HL-60 (cell line): Measurements from ENCODE around the gene GABRB3.

Source experiments
- DNase-seq, 2 experiments: peaks; one replicate each; pipeline ENCODE4 v3.0.0-alpha.2; 2010 to 2020; ENCODE audit warnings: low read depth in 1 of 2, low spot score in 1 of 2
- H3K27ac ChIP-seq: fragments of 250-450 bp; sonication (Bioruptor Pico); replicated peaks from 2 replicates; pipeline ENCODE4 v1.5.1; 2020; ENCODE audit warnings: mild to moderate bottlenecking, moderate library complexity
- H3K27me3 ChIP-seq: fragments of 250-450 bp; sonication (Bioruptor Pico); 2 replicates; pipeline ENCODE4 v1.5.1; 2021; ENCODE audit warnings: mild to moderate bottlenecking, moderate library complexity; ENCODE audit not compliant: insufficient read depth, poor library complexity, severe bottlenecking
- H3K4me3 ChIP-seq: replicated peaks from 2 replicates; pipeline ENCODE4 v1.5.1; 2011; ENCODE audit warnings: mild to moderate bottlenecking, control low read depth, low read length; ENCODE audit not compliant: insufficient read depth
- GABPA ChIP-seq: IDR thresholded peaks from 2 replicates; pipeline ENCODE4 v1.6.1; 2012; ENCODE audit warnings: low read depth
- POLR2AphosphoS5 ChIP-seq: IDR thresholded peaks from 2 replicates; pipeline ENCODE4 v1.6.1; 2012; ENCODE audit warnings: low read depth
- SPI1 ChIP-seq: IDR thresholded peaks from 2 replicates; pipeline ENCODE4 v1.6.1; 2012; ENCODE audit warnings: low read depth, mild to moderate bottlenecking, borderline replicate concordance
- TF ChIP-seq, protein P1 (sequence below): IDR thresholded peaks from 2 replicates; pipeline ENCODE4 v1.6.1; 2012; ENCODE audit warnings: low read depth; ENCODE audit not compliant: insufficient replicate concordance
- TF ChIP-seq, protein P2 (sequence below): IDR thresholded peaks from one replicate; pipeline ENCODE4 v1.5.1; 2011; ENCODE audit warnings: low read length, control low read depth, inconsistent platforms; ENCODE audit not compliant: insufficient read depth

GABRB3 gene

DNA sequence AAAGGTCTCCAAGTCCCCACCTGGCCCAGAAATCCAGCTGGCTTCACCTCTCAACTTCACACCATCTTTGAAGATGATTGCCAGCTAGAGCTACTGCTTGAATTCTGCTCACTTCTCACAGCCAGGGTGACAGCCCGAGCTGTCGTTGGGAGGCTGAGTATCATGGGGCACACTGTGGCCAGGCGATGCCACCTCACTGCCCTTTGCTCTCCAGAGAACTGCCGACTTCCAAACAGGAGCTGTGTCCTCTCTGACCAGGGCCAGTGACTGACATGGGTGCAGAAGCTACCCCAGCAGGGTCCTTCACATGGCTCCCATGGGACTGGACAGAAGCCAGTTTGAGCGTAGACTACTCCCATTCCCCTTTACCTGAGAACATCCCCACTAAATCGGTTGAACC, 254.0 kb downstream of the GABRB3 start:
- H3K27ac ChIP-seq = no peak overlapping the region
- TF ChIP-seq SPI1 (no peak), GABPA (no peak), POLR2AphosphoS5 (no peak)
- TF ChIP-seq, protein P1, sequence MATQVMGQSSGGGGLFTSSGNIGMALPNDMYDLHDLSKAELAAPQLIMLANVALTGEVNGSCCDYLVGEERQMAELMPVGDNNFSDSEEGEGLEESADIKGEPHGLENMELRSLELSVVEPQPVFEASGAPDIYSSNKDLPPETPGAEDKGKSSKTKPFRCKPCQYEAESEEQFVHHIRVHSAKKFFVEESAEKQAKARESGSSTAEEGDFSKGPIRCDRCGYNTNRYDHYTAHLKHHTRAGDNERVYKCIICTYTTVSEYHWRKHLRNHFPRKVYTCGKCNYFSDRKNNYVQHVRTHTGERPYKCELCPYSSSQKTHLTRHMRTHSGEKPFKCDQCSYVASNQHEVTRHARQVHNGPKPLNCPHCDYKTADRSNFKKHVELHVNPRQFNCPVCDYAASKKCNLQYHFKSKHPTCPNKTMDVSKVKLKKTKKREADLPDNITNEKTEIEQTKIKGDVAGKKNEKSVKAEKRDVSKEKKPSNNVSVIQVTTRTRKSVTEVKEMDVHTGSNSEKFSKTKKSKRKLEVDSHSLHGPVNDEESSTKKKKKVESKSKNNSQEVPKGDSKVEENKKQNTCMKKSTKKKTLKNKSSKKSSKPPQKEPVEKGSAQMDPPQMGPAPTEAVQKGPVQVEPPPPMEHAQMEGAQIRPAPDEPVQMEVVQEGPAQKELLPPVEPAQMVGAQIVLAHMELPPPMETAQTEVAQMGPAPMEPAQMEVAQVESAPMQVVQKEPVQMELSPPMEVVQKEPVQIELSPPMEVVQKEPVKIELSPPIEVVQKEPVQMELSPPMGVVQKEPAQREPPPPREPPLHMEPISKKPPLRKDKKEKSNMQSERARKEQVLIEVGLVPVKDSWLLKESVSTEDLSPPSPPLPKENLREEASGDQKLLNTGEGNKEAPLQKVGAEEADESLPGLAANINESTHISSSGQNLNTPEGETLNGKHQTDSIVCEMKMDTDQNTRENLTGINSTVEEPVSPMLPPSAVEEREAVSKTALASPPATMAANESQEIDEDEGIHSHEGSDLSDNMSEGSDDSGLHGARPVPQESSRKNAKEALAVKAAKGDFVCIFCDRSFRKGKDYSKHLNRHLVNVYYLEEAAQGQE = no peak
- TF ChIP-seq, protein P2, sequence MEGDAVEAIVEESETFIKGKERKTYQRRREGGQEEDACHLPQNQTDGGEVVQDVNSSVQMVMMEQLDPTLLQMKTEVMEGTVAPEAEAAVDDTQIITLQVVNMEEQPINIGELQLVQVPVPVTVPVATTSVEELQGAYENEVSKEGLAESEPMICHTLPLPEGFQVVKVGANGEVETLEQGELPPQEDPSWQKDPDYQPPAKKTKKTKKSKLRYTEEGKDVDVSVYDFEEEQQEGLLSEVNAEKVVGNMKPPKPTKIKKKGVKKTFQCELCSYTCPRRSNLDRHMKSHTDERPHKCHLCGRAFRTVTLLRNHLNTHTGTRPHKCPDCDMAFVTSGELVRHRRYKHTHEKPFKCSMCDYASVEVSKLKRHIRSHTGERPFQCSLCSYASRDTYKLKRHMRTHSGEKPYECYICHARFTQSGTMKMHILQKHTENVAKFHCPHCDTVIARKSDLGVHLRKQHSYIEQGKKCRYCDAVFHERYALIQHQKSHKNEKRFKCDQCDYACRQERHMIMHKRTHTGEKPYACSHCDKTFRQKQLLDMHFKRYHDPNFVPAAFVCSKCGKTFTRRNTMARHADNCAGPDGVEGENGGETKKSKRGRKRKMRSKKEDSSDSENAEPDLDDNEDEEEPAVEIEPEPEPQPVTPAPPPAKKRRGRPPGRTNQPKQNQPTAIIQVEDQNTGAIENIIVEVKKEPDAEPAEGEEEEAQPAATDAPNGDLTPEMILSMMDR = no peak
- DNase-seq = no peak
- no peak overlapping the region for H3K4me3 ChIP-seq
- H3K27me3 ChIP-seq = no peaks in the 10 kb centered on the region

DNA sequence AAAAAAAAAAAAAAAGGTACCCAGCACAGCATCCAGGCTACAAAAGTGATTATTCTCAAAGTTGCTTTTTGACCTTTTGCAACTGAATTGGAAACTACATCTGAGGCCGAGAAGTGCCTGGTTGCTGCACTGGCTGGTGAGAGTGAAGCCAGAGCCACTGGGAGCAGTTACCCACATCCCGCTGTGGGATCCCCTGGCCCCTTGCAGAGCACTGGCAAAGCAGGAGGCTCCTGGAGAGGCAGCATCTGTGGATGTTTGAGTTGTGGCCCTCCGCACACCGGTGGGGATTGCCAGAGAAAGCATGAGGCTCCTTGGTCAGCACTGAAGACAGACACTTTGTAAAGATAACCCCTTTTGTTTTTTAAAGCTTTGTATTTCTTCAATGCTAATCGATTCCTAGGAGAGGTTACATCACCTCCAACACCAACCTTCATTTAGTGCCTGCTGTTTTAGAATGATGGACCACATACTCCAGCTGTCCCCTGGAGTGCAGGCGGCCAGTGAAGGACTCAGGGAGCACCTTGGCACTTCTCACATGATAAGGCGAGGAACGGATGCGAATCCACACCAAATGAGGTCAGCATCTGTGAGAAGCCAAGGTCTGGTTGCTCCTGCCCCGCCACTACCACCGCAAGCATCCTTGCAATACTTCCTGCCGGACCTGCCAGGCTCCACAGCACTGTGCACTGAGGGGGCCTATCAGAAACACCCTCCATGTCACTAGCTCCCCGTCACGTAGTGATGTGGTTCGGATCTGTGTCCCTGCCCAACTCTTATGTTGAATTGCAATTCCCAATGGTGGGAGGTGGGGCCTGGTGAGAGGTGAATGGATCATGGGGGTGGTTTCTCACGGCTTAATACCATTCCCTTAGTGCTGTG, 256.5 kb downstream of the GABRB3 start:
- TF ChIP-seq GABPA = no peak
- TF ChIP-seq, protein P1 = no peak
- no peak for TF ChIP-seq POLR2AphosphoS5
- TF ChIP-seq SPI1 = no peak
- TF ChIP-seq, protein P2 = no peak
- H3K27ac ChIP-seq = no peak overlapping the region
- H3K4me3 ChIP-seq = no peak overlapping the region
- no peaks in the 10 kb centered on the region for H3K27me3 ChIP-seq
- DNase-seq = no peak

DNA sequence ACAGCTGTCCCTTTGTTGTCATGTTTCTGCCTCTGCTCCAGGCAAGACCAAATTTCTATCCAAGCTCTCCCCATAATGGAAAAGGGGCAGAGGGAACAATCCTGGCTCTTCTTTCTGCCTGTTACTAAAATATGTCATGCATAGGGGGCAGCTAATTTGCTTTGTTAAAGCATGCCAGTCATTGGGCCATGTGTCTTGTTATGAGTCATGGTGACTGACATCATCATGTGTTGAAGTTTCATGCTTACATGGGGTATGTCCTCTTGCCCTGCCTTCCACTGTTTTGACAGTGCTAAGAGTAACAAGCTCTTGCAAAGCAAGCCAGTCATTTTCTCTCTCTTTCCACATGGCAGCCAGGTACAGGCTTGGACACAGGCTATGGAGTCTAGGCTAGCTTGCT, 268.9 kb downstream of the GABRB3 start:
- H3K4me3 ChIP-seq = no peak overlapping the region
- H3K27me3 ChIP-seq = no peaks in the 10 kb centered on the region
- no peak overlapping the region for H3K27ac ChIP-seq
- no peak for DNase-seq
- TF ChIP-seq SPI1 = no peak
- TF ChIP-seq, protein P1 = no peak
- no peak for TF ChIP-seq POLR2AphosphoS5
- no peak for TF ChIP-seq GABPA
- TF ChIP-seq, protein P2 = no peak
